ENCODE results near the gene UBAP1L. TPM values are rescaled to one million over a fixed set of nuclear protein-coding genes. Genes with fewer than 3 reads are reported as not detected.

Gene UBAP1L
- total and polyA plus RNA-seq, 2 of the 4 experiments (the other 2 are of a cell fraction) = 0.36 to 1.1 TPM

DNA sequence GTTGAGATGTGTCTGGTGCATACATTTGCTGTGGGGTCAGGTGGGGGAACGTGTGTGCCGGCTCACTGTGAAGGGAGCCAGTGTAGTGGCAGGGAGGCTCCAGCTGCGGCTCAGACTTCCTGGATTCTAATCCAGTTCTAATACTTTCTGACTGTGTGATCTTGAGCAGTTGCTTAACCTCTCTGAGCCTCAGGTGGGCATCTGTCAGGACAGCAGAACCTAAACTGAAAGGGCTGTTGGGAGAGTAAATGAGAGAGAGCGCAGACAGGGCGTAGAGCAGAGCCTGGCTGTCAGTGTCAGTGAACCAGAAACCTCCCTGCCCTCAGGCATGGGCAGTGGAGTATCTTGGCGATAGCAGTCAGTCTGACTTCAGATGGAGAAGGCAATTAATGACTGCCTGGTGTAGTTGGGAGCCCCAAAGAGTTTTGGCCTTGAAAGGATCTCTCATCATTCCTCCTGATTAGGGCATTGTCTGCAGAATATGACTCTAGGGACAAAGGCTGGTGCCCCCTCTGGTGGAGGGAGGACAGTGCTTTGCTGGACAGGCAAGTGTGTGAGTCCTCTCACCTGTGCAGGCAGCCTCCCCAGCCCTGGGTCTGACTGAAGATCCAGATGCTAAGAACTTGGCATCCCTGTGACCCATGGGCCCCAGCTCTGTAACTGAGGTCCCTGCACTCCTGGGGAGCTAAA is 28.9 kb downstream of the UBAP1L start (continued):
- no peak for TF ChIP-seq RFX5 (IDR thresholded peaks at IDR 0.05; ENCODE audit: low read depth, low read length)

DNA sequence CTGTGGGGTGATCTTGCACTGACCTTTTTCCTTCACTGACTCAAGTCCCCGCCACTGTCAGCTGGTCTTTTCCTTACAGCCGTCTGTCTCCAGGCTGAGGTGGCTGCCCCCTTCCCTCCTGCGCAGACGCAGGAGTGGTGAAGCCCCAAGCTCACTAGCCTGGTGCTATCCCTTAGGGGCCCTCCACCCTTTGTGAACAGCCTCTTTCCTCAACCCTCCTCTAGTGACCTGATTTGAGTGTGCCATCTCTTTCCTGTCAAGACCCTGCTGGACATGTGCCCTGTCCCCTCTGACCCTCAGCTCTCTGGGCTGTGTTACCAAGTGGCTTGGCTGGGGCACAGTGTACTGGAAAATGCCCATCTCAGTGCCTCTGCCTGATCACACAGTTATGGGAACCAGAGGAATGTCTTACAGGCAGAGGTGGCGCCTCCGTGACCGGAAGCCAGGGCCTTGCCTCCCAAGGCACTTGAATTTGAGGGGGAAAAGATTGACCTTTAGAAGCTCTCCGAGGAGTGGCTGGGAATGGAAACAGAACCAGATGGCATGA is 29.7 kb downstream of the UBAP1L start:
- TF ChIP-seq RAD21 (IDR thresholded peaks at IDR 0.05; ENCODE audit: low read length) = no peak
- no peak for TF ChIP-seq CEBPB (IDR thresholded peaks at IDR 0.05; ENCODE audit: low read depth, low read length)
- TF ChIP-seq MAFK (IDR thresholded peaks at IDR 0.05; ENCODE audit: low read depth, low read length) = no peak
- no peak for TF ChIP-seq POLR2A (IDR thresholded peaks at IDR 0.05; ENCODE audit: low read depth, low read length)
- no peak for TF ChIP-seq BHLHE40 (IDR thresholded peaks at IDR 0.05; ENCODE audit: low read depth, low read length)
- TF ChIP-seq RFX5 (IDR thresholded peaks at IDR 0.05; ENCODE audit: low read depth, low read length) = no peak
- TF ChIP-seq MXI1 (IDR thresholded peaks at IDR 0.05; ENCODE audit: borderline replicate concordance, low read depth, low read length) = no peak
- TF ChIP-seq FOS (IDR thresholded peaks at IDR 0.05; ENCODE audit: low read depth, low read length) = no peak
- no peak for TF ChIP-seq CHD1 (IDR thresholded peaks at IDR 0.05; ENCODE audit: low read depth, low read length)
- TF ChIP-seq, protein P1, sequence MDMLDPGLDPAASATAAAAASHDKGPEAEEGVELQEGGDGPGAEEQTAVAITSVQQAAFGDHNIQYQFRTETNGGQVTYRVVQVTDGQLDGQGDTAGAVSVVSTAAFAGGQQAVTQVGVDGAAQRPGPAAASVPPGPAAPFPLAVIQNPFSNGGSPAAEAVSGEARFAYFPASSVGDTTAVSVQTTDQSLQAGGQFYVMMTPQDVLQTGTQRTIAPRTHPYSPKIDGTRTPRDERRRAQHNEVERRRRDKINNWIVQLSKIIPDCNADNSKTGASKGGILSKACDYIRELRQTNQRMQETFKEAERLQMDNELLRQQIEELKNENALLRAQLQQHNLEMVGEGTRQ (IDR thresholded peaks at IDR 0.05; ENCODE audit: low read depth, low read length) = no peak
- TF ChIP-seq MAZ (IDR thresholded peaks at IDR 0.05; ENCODE audit: borderline replicate concordance, low read depth, low read length) = no peak
- no peak for TF ChIP-seq RCOR1 (IDR thresholded peaks at IDR 0.05; ENCODE audit: insufficient replicate concordance, low read length)
- TF ChIP-seq NFE2L2 (IDR thresholded peaks at IDR 0.05; ENCODE audit: low read depth, low read length) = no peak
- TF ChIP-seq, protein P2, sequence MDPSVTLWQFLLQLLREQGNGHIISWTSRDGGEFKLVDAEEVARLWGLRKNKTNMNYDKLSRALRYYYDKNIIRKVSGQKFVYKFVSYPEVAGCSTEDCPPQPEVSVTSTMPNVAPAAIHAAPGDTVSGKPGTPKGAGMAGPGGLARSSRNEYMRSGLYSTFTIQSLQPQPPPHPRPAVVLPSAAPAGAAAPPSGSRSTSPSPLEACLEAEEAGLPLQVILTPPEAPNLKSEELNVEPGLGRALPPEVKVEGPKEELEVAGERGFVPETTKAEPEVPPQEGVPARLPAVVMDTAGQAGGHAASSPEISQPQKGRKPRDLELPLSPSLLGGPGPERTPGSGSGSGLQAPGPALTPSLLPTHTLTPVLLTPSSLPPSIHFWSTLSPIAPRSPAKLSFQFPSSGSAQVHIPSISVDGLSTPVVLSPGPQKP (IDR thresholded peaks at IDR 0.05; ENCODE audit: borderline replicate concordance, low read depth, low read length) = no peak
- 100% methylated on average over 1 of the region's 8 CpGs; no CpG with 5 or more reads in 1 of the 2 experiments for WGBS, 2 experiments (ENCODE audit: extremely low coverage in 2 of 2, insufficient read length in 1 of 2)
- Histone ChIP-seq H3K9me1 (ENCODE audit: insufficient read depth, low read length) (no peaks in the 10 kb centered on the region), H3K79me1 (ENCODE audit: low read depth in 1 of 2, low read length in 2 of 2) (no peaks in the 10 kb centered on the region), H2AFZ (replicated peaks; ENCODE audit: low read length, poor library complexity) (no peak overlapping the region), H4K8ac (ENCODE audit: low read depth in 2 of 2, low read length in 2 of 2) (no peak overlapping the region), H3K9ac (ENCODE audit: low read depth, low read length) (no peak overlapping the region), H4K91ac (ENCODE audit: insufficient read depth, low read depth, low read length) (no peak overlapping the region), H2AK9ac (replicated peaks; ENCODE audit: low read depth, low read length, poor library complexity) (no peak overlapping the region), H3K36me3 (ENCODE audit: control insufficient read depth, insufficient read depth, low read length) (no peaks in the 10 kb centered on the region), H3K4me3 (ENCODE audit: insufficient read depth, low read depth, low read length) (no peak overlapping the region), H3K56ac (ENCODE audit: extremely low read depth, insufficient read depth, low read length) (no peak overlapping the region), H3K14ac (replicated peaks; ENCODE audit: low read depth, low read length) (no peak overlapping the region), H2AK5ac (ENCODE audit: low read depth, low read length) (no peak overlapping the region; the same call in 1 of the 2 replicates), H3K18ac (ENCODE audit: low read depth, low read length) (no peak overlapping the region), H3K27ac (ENCODE audit: insufficient read depth, low read length) (no peak overlapping the region), H3K9me3 (ENCODE audit: control insufficient read depth, insufficient read depth, low read length) (no peaks in the 10 kb centered on the region), H4K20me1 (ENCODE audit: insufficient read depth, low read length) (no peaks in the 10 kb centered on the region; the same call in none of the 2 replicates), H3K4ac (ENCODE audit: low read depth, low read length) (no peak overlapping the region), H3K23ac (ENCODE audit: low read depth, low read length) (no peak overlapping the region), H2BK20ac (ENCODE audit: low read depth, low read length) (no peak overlapping the region), H3K4me1 (ENCODE audit: control insufficient read depth, insufficient read depth, low read length) (peaks cover 33% of the 10 kb centered on the region; the same call in 1 of the 2 replicates), H3K4me2 (ENCODE audit: low read depth, low read length) (no peak overlapping the region), H2BK120ac (ENCODE audit: low read depth, low read length) (no peak overlapping the region), H4K5ac (ENCODE audit: low read depth, low read length) (no peak overlapping the region), H2BK5ac (ENCODE audit: low read depth, low read length, poor library complexity, severe bottlenecking) (no peak overlapping the region), H2BK15ac (ENCODE audit: low read depth, low read length) (no peak overlapping the region), H3K27me3 (ENCODE audit: control insufficient read depth, insufficient read depth, low read length) (peaks cover 44% of the 10 kb centered on the region)
- DNase-seq = no peak
- BruUV-seq (replicated peaks) = no TSS peak
- in situ Hi-C loops (cut with MboI; ENCODE audit: low sequenced_read_pairs) (loop anchor here (5.0 to 10.0 kb wide), 2 partner anchors 33 to 50 kb away; no protein-coding TSS in a partner anchor), intact Hi-C loops (cut with micrococcal nuclease) (no loop called here), dilution Hi-C loops (cut with HindIII; ENCODE audit: low sequenced_read_pairs, unreplicated experiment) (no loop called here)
- POLR2A ChIA-PET (ENCODE audit: unreplicated experiment) = no interaction called here
- CTCF ChIA-PET = interaction anchor here (3.5 to 4.4 kb wide), 2 partner anchors 31 to 51 kb away, joined by 21 to 74 read pairs; no protein-coding TSS in a partner anchor
- ATAC-seq (ENCODE audit: low read depth) = no peak
